ENCODE measurements around the gene RNF103.

RNF103 gene

GRCh38 chr2:86610871-86611270 lies 12.8 kb downstream of the RNF103 start:
- in situ Hi-C loops (cut with HindIII; ENCODE audit: low sequenced_read_pairs): loop anchor here (10.0 kb wide), 1 partner anchor 144 kb away; no protein-coding TSS in a partner anchor

DNA sequence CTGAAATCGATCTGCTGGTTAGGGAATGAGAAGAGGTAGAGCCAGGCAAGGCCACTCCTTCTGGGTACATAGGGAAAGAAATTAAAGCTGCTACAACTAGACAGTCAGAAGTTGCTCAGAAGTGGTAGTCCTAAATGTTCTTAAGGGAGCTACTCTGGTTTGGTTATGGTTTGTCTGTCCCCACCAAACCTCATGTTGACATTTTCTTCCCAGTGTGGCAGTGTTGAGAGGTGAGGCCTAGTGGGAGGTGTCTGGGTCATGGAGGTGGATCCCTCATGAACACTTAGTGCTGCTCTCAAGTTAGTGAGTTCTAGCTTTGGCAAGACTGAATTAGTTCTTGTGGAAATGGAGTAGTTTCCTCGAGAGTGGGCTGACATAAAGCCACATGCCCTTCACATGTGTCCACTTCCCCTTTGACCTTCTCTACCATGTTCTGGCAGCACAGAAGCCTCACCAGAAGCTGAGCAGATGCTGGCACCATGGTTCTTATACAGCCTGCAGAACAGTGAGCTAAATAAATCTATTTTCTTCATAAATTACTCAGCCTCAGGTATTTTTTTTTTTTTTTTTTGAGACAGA lies 14.7 kb downstream of the RNF103 start:
- TF ChIP-seq, protein P1, sequence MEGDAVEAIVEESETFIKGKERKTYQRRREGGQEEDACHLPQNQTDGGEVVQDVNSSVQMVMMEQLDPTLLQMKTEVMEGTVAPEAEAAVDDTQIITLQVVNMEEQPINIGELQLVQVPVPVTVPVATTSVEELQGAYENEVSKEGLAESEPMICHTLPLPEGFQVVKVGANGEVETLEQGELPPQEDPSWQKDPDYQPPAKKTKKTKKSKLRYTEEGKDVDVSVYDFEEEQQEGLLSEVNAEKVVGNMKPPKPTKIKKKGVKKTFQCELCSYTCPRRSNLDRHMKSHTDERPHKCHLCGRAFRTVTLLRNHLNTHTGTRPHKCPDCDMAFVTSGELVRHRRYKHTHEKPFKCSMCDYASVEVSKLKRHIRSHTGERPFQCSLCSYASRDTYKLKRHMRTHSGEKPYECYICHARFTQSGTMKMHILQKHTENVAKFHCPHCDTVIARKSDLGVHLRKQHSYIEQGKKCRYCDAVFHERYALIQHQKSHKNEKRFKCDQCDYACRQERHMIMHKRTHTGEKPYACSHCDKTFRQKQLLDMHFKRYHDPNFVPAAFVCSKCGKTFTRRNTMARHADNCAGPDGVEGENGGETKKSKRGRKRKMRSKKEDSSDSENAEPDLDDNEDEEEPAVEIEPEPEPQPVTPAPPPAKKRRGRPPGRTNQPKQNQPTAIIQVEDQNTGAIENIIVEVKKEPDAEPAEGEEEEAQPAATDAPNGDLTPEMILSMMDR (IDR thresholded peaks at IDR 0.05; ENCODE audit: low read depth, low read length, missing control alignments): no peak
- DNase-seq (ENCODE audit: low read depth): no peak
- no peak overlapping the region for H3K4me3 ChIP-seq (ENCODE audit: low read depth, low read length)
- in situ Hi-C loops (cut with HindIII; ENCODE audit: low sequenced_read_pairs): no loop called here

More at GRCh38 chr2:86610871-86611270, 12.8 kb downstream of the RNF103 start:
- no peak overlapping the region for H3K4me3 ChIP-seq (ENCODE audit: low read depth, low read length)
- TF ChIP-seq, protein P1 (IDR thresholded peaks at IDR 0.05; ENCODE audit: low read depth, low read length, missing control alignments): no peak
- no peak for DNase-seq (ENCODE audit: low read depth)

DNA sequence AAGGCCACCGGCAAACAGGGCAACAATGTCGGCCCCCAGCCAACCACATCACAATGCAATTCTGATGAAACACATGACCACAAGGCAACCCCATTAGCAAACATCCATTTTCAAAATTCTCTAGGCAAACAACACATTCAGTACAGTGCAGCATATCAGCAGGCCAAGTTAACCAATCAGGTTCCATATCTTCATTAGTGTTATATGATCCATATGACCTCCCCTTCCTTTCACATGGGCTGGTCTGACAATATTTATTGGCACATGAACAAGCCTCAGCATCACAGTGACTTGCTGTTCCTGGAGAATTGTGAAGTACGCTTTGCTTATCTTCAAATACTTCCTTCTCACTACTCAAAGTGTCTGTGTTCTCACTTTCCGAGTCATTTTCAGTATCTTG lies 19.8 kb downstream of the RNF103 start:
- TF ChIP-seq, protein P1 (IDR thresholded peaks at IDR 0.05; ENCODE audit: low read depth, low read length, missing control alignments): no peak

GRCh38 chr2:86598966-86599365 lies 24.7 kb downstream of the RNF103 start:
- TF ChIP-seq, protein P1 (IDR thresholded peaks at IDR 0.05; ENCODE audit: low read depth, low read length, missing control alignments): no peak
- DNase-seq (ENCODE audit: low read depth): no peak
- in situ Hi-C loops (cut with HindIII; ENCODE audit: low sequenced_read_pairs): no loop called here
- H3K4me3 ChIP-seq (ENCODE audit: low read depth, low read length): no peak overlapping the region

More for the DNA sequence above, 19.8 kb downstream of the RNF103 start:
- H3K4me3 ChIP-seq (ENCODE audit: low read depth, low read length): no peak overlapping the region
- no peak for DNase-seq (ENCODE audit: low read depth)
- in situ Hi-C loops (cut with HindIII; ENCODE audit: low sequenced_read_pairs): no loop called here

GRCh38 chr2:86596118-86596517 lies 27.5 kb downstream of the RNF103 start:
- H3K4me3 ChIP-seq (ENCODE audit: low read depth, low read length): no peak overlapping the region
- in situ Hi-C loops (cut with HindIII; ENCODE audit: low sequenced_read_pairs): no loop called here
- TF ChIP-seq, protein P1 (IDR thresholded peaks at IDR 0.05; ENCODE audit: low read depth, low read length, missing control alignments): no peak
- DNase-seq (ENCODE audit: low read depth): no peak

DNA sequence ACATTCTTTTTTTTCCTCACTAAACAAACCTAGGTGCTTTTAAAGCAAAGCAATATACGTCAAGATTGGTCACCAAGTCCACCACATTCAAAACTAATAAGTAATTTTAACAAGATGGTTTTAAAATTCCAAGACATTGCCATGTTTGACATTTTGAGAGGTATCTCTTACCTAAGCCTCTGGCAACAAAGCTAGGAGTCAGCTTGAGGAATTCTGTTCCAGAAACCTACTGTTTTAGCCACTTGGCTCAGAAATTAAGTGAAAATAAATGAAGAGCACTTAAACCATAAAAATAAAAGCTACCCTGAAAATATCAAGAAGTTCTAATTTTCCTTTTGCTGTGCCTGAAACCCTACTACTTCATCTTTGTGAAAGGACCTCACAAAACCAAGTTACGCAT lies 30.4 kb downstream of the RNF103 start:
- in situ Hi-C loops (cut with HindIII; ENCODE audit: low sequenced_read_pairs): no loop called here
- no peak overlapping the region for H3K4me3 ChIP-seq (ENCODE audit: low read depth, low read length)
- TF ChIP-seq, protein P1 (IDR thresholded peaks at IDR 0.05; ENCODE audit: low read depth, low read length, missing control alignments): no peak
- DNase-seq (ENCODE audit: low read depth): no peak
